ENCODE results near the gene CDC16. TPM values are rescaled to one million over a fixed set of nuclear protein-coding genes. Genes with fewer than 3 reads are reported as not detected.

CDC16 gene
- total and polyA plus RNA-seq, 2 donors from 2014 or later, result 49.3 to 57.7 TPM

DNA sequence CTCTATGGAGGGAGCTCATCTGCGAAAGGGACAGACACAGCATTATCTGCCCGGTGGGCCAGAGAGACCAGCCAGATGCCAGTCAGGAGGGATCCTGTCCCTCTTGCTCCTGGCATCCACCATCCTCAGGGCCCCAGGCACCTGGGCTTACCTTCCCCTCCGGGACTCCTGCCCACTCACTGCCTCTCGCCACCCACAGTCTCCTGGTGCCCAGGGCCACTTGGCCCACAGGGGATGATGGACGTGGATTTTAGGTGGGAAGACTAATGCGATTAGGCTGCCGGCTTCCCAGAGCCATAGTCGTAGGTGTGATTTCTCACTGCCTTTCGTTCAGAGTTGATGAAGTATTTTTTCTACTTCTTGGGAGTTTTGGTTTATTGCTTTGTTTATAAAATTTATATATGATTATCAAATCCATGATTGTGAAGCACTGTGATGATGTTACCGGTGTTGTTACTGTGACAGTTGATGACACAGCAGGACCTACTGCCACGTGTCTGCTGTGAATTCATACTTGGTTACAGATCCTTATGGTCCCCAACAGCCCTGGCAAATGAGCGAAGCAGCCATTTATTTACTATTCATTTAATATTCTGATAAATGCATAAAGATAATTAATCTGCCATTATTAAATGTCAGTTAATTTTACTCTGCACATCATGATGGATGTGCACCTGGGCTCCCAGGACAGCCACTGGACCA, 65.1 kb downstream of the CDC16 start:
- no peak for FAIRE-seq
- peaks cover 4 to 38% (median 25%) of the 10 kb centered on the region in 3 donors for H3K36me3 ChIP-seq (ENCODE audit: control insufficient read depth in 2 of 3, insufficient read depth in 3 of 3, low read length in 3 of 3)
- no peak for TF ChIP-seq CTCF (IDR thresholded peaks at IDR 0.05; ENCODE audit: borderline replicate concordance, extremely low read depth, insufficient read depth)
- no peaks in the 10 kb centered on the region for H3K9me3 ChIP-seq (ENCODE audit: control insufficient read depth in 2 of 3, insufficient read depth in 1 of 3, low read length in 3 of 3)
- DNase-seq, result no peak
- intact Hi-C loops (cut with DNase I), result no loop called here
- H3K4me3 ChIP-seq (ENCODE audit: low read length in 3 of 3), result no peak overlapping the region
- no peaks in the 10 kb centered on the region for H3K4me1 ChIP-seq (ENCODE audit: control insufficient read depth in 2 of 3, insufficient read depth in 2 of 3, low read depth in 1 of 3, low read length in 3 of 3)
- H3K9ac ChIP-seq (ENCODE audit: low read length in 3 of 3), result no peak overlapping the region
- H3K27ac ChIP-seq (ENCODE audit: low read depth in 2 of 2, low read length in 2 of 2), result no peak overlapping the region
- no peaks in the 10 kb centered on the region for H3K27me3 ChIP-seq (ENCODE audit: control insufficient read depth, insufficient read depth, low read length)

DNA sequence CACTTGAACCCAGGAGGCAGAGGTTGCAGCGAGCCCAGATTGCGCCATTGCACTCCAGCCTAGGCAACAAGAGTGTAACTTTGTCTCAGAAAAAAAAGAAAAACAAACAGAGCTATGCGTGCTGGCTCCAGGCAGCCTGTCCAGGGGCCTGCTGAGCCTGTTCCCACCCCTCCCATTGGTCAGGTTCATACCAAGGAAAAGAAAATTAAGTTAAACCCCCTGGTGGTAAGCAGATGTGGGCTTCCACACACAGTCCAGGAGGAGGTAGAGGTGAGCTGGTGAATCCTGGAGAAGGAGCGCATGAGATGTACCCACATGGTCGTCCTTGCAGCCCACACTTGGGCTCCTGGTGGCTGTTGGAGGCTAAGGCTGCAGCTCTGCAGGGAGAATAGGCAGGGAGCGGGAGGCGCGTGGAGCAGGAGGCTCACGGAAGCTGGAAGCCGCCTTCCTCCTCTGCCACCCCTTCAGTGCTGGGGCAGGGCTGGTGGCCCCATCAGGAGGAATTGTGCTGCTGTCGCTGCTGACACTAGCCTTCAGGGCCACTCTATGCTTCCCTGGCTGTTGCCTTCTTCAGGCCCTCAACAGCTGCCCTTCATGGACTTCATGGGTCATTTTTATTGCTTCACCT, 69.1 kb downstream of the CDC16 start:
- Histone ChIP-seq H3K4me1 (ENCODE audit: control insufficient read depth in 2 of 3, insufficient read depth in 2 of 3, low read depth in 1 of 3, low read length in 3 of 3) (no peaks in the 10 kb centered on the region), H3K9me3 (ENCODE audit: control insufficient read depth in 2 of 3, insufficient read depth in 1 of 3, low read length in 3 of 3) (no peaks in the 10 kb centered on the region), H3K9ac (ENCODE audit: low read length in 3 of 3) (no peak overlapping the region), H3K4me3 (ENCODE audit: low read length in 3 of 3) (no peak overlapping the region), H3K36me3 (ENCODE audit: control insufficient read depth in 2 of 3, insufficient read depth in 3 of 3, low read length in 3 of 3) (peaks cover 8 to 40% (median 27%) of the 10 kb centered on the region in 3 donors), H3K27ac (ENCODE audit: low read depth in 2 of 2, low read length in 2 of 2) (no peak overlapping the region), H3K27me3 (ENCODE audit: control insufficient read depth, insufficient read depth, low read length) (no peaks in the 10 kb centered on the region)
- FAIRE-seq (no peak), DNase-seq (no peak)
- intact Hi-C loops (cut with DNase I), result no loop called here
- TF ChIP-seq CTCF (IDR thresholded peaks at IDR 0.05; ENCODE audit: borderline replicate concordance, extremely low read depth, insufficient read depth), result no peak

GRCh38 chr13:114304346-114305034, 69.8 kb downstream of the CDC16 start:
- no peak for DNase-seq
- H3K9ac ChIP-seq (ENCODE audit: low read length in 3 of 3), result no peak overlapping the region
- TF ChIP-seq CTCF (IDR thresholded peaks at IDR 0.05; ENCODE audit: borderline replicate concordance, extremely low read depth, insufficient read depth), result no peak
- no peaks in the 10 kb centered on the region for H3K4me1 ChIP-seq (ENCODE audit: control insufficient read depth in 2 of 3, insufficient read depth in 2 of 3, low read depth in 1 of 3, low read length in 3 of 3)
- H3K27ac ChIP-seq (ENCODE audit: low read depth in 2 of 2, low read length in 2 of 2), result no peak overlapping the region
- intact Hi-C loops (cut with DNase I), result no loop called here
- no peak overlapping the region for H3K4me3 ChIP-seq (ENCODE audit: low read length in 3 of 3)
- H3K9me3 ChIP-seq (ENCODE audit: control insufficient read depth in 2 of 3, insufficient read depth in 1 of 3, low read length in 3 of 3), result no peaks in the 10 kb centered on the region
- no peak for FAIRE-seq
- H3K27me3 ChIP-seq (ENCODE audit: control insufficient read depth, insufficient read depth, low read length), result no peaks in the 10 kb centered on the region
- H3K36me3 ChIP-seq (ENCODE audit: control insufficient read depth in 2 of 3, insufficient read depth in 3 of 3, low read length in 3 of 3), result peaks cover 6 to 35% (median 24%) of the 10 kb centered on the region in 3 donors

All from kidney (tissue), 14 donors.